ENCODE data around the gene SLC7A11. TPM values are rescaled to one million over a fixed set of nuclear protein-coding genes. Genes with fewer than 3 reads are reported as not detected.

Gene SLC7A11
- total RNA-seq, 1 experiment from 2014 or later = 10.1 TPM

DNA sequence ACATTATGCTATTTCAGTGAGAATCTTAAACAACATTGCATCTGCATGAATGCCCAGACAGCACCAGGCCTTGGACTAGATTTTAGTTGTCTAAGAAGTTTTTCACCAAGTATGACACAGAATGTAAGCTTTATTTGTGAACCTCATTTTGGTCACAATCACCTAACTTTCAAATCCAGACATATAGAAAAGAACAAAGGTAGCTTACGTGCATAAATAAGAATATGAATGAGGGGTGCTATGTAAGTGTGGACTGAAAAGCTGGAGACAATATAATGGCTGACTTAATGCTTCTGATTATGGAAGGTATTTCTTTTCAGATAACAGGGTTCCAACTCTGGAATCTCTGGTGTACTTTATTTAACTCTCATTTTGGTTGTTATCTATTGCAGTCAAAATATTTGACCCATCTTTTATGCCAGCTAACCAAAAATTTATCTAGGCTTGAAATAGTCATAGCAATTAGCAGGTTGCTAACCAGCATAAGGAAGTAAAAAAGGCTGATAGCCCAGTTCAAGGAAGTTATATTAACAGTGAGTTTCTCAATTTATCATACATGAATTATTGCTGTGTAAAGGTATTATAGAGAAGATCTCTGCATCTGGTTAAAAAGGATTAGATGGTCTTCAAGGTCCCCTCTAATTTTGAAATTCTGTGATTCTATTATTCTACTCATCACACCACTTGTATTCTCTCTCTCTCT is 36.5 kb downstream of the SLC7A11 start (continued):
- TF ChIP-seq, protein P1, sequence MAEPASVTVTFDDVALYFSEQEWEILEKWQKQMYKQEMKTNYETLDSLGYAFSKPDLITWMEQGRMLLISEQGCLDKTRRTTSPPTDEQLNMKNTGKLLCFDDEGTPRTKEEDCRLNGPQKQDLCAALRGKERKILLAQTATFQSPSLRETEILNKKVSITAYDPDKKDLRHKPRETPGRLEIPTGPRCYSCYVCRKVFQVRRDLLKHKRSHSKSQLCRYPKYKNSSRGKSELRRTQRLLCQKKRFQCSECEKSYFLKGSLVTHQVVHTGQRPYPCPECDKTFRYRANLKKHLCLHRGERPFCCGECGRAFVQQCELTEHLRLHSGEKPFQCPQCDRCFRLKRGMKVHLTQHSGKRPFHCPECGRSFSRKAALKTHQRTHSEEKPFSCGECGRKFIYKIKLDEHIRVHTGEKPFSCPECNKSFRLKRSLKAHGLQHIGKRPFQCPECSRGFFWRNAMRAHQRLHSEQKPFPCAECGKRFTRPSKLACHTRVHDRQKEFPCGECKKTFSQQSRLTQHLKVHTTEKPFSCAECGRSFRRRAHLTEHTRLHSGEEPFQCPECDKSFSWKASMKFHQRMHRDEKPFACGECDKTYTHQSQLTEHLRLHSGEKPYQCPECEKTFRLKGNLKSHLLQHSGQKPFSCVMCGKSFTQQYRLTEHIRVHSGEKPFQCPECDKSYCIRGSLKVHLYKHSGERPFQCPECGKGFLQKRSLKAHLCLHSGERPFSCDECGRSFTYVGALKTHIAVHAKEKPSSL (CRISPR knock-in tag; conservative IDR thresholded peaks at IDR 0.05) = no peak
- TF ChIP-seq OVOL2 (CRISPR knock-in tag; IDR thresholded peaks at IDR 0.05; ENCODE audit: borderline replicate concordance) (no peak), FOXJ3 (CRISPR knock-in tag; IDR thresholded peaks at IDR 0.05; ENCODE audit: borderline replicate concordance) (no peak), FOXP1 (CRISPR knock-in tag; IDR thresholded peaks at IDR 0.05; ENCODE audit: borderline replicate concordance) (no peak), NFYB (CRISPR knock-in tag; conservative IDR thresholded peaks at IDR 0.05; ENCODE audit: low read depth) (no peak), TP53 (CRISPR knock-in tag; IDR thresholded peaks at IDR 0.05) (no peak)
- TF ChIP-seq, protein P2, sequence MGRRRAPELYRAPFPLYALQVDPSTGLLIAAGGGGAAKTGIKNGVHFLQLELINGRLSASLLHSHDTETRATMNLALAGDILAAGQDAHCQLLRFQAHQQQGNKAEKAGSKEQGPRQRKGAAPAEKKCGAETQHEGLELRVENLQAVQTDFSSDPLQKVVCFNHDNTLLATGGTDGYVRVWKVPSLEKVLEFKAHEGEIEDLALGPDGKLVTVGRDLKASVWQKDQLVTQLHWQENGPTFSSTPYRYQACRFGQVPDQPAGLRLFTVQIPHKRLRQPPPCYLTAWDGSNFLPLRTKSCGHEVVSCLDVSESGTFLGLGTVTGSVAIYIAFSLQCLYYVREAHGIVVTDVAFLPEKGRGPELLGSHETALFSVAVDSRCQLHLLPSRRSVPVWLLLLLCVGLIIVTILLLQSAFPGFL (CRISPR knock-in tag; IDR thresholded peaks at IDR 0.05; ENCODE audit: borderline replicate concordance) = no peak

DNA sequence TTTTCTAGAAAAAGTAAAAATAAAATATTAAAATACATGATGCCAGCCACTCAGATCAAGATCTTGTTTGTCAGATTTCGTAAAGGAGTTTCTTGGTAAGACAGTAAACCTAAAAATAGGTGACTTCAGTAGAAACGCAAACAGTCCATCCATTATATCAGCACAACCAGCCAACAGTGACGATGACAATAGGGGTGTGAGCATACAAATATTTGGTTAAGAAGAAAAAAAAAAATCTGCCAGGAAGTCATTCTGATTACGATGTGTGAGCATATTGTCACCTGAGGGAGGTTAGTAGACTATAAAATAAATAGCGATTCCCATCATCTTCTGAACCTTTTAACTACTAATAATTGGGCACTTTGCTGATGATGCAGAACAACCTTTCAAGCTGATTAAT is 37.6 kb downstream of the SLC7A11 start:
- peaks cover 26% of the 10 kb centered on the region for H3K4me1 Mint-ChIP-seq
- no peaks in the 10 kb centered on the region for H3K27me3 Mint-ChIP-seq (ENCODE audit: low read depth)
- ChIA-PET CTCF (interaction anchor here (1.0 to 1.9 kb wide), 3 partner anchors 12 to 666 kb away, joined by 3 to 6 read pairs (median 5); no protein-coding TSS in a partner anchor), POLR2A (no interaction called here)
- H3K27ac Mint-ChIP-seq = no peak overlapping the region
- no peaks in the 10 kb centered on the region for H3K36me3 Mint-ChIP-seq
- H3K9me3 Mint-ChIP-seq = no peaks in the 10 kb centered on the region
- TF ChIP-seq, protein P2 (CRISPR knock-in tag; IDR thresholded peaks at IDR 0.05; ENCODE audit: borderline replicate concordance) = no peak
- TF ChIP-seq SP1 (CRISPR knock-in tag; conservative IDR thresholded peaks at IDR 0.05) = no peak
- no peak for DNase-seq (ENCODE audit: low spot score)
- ATAC-seq = no peak
- H3K4me3 Mint-ChIP-seq = no peak overlapping the region

DNA sequence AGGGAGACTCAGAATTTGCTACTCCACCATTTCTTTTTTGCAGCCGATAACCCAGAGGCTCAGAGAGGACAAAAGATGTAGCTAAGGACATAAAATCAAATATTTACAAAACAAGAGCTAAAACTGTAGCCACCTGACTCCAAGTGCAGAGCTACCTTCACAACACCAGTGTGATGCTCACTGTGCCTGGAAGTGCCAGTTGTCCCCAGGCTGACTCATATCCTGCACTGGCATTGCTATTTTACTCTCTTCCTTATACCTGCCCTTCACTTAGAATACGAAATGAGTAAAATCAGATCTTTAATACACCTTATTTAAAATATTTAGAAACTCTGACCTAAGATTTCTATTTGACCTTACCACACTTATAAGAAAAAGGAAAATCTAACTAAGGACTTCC is 39.5 kb downstream of the SLC7A11 start:
- H3K9me3 Mint-ChIP-seq = no peaks in the 10 kb centered on the region
- peaks cover 33% of the 10 kb centered on the region for H3K4me1 Mint-ChIP-seq
- DNase-seq (ENCODE audit: low spot score) (no peak), ATAC-seq (no peak)
- no peaks in the 10 kb centered on the region for H3K27me3 Mint-ChIP-seq (ENCODE audit: low read depth)
- ChIA-PET POLR2A (no interaction called here), CTCF (no interaction called here)
- TF ChIP-seq CBFB (CRISPR knock-in tag; IDR thresholded peaks at IDR 0.05; ENCODE audit: low read depth) (no peak), SP1 (CRISPR knock-in tag; conservative IDR thresholded peaks at IDR 0.05) (no peak), CREB1 (CRISPR knock-in tag; IDR thresholded peaks at IDR 0.05) (no peak)
- TF ChIP-seq, protein P3, sequence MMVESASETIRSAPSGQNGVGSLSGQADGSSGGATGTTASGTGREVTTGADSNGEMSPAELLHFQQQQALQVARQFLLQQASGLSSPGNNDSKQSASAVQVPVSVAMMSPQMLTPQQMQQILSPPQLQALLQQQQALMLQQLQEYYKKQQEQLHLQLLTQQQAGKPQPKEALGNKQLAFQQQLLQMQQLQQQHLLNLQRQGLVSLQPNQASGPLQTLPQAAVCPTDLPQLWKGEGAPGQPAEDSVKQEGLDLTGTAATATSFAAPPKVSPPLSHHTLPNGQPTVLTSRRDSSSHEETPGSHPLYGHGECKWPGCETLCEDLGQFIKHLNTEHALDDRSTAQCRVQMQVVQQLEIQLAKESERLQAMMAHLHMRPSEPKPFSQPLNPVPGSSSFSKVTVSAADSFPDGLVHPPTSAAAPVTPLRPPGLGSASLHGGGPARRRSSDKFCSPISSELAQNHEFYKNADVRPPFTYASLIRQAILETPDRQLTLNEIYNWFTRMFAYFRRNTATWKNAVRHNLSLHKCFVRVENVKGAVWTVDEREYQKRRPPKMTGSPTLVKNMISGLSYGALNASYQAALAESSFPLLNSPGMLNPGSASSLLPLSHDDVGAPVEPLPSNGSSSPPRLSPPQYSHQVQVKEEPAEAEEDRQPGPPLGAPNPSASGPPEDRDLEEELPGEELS (CRISPR knock-in tag; IDR thresholded peaks at IDR 0.05) = no peak
- no peak overlapping the region for H3K27ac Mint-ChIP-seq
- H3K4me3 Mint-ChIP-seq = no peak overlapping the region
- H3K36me3 Mint-ChIP-seq = no peaks in the 10 kb centered on the region

DNA sequence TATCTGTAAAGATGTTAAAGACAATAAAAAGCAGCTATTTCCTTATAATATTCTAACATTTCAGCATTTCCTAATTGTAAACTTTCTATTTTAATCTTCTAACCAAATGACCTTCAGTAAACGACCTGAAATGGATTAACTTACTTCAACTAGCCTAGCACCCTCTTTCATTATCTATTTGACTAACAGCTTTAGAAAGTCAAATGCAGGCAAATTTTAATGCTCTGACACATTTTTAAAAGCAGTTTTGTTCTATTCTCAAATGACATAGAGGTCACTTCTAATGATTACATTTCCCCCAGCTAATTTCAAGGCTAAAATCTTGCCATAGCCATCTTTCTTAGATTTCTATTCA is 41.9 kb downstream of the SLC7A11 start:
- H3K36me3 Mint-ChIP-seq = no peaks in the 10 kb centered on the region
- H3K4me1 Mint-ChIP-seq = peaks cover 24% of the 10 kb centered on the region
- no peak for ATAC-seq
- TF ChIP-seq, protein P4, sequence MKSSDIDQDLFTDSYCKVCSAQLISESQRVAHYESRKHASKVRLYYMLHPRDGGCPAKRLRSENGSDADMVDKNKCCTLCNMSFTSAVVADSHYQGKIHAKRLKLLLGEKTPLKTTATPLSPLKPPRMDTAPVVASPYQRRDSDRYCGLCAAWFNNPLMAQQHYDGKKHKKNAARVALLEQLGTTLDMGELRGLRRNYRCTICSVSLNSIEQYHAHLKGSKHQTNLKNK (CRISPR knock-in tag; IDR thresholded peaks at IDR 0.05) = no peak
- TF ChIP-seq CBFB (CRISPR knock-in tag; IDR thresholded peaks at IDR 0.05; ENCODE audit: low read depth) (no peak), ZNF219 (CRISPR knock-in tag; IDR thresholded peaks at IDR 0.05; ENCODE audit: borderline replicate concordance) (no peak), SMAD3 (CRISPR knock-in tag; IDR thresholded peaks at IDR 0.05; ENCODE audit: borderline replicate concordance) (no peak), NR1H2 (CRISPR knock-in tag; IDR thresholded peaks at IDR 0.05) (no peak)
- TF ChIP-seq, protein P5, sequence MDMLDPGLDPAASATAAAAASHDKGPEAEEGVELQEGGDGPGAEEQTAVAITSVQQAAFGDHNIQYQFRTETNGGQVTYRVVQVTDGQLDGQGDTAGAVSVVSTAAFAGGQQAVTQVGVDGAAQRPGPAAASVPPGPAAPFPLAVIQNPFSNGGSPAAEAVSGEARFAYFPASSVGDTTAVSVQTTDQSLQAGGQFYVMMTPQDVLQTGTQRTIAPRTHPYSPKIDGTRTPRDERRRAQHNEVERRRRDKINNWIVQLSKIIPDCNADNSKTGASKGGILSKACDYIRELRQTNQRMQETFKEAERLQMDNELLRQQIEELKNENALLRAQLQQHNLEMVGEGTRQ (CRISPR knock-in tag; IDR thresholded peaks at IDR 0.05) = no peak
- H3K27me3 Mint-ChIP-seq (ENCODE audit: low read depth) = no peaks in the 10 kb centered on the region
- ChIA-PET CTCF (no interaction called here), POLR2A (interaction anchor here (0.6 kb wide), 1 partner anchor 37 kb away, joined by 3 read pairs; no protein-coding TSS in a partner anchor)
- peak overlapping the region; percentile 97; the same call in 1 of the 2 replicates for H3K27ac Mint-ChIP-seq
- no peak overlapping the region for H3K4me3 Mint-ChIP-seq
- H3K9me3 Mint-ChIP-seq = no peaks in the 10 kb centered on the region
- DNase-seq (ENCODE audit: low spot score) = no peak

Data from WTC11 (cell line).